ENCODE measurements around the gene GABRR3.

Gene GABRR3

GRCh38 chr3:97991293-97991682 lies 43.8 kb downstream of the GABRR3 start:
- no peak for DNase-seq (ENCODE audit: low spot score)
- no peak for TF ChIP-seq CTCF (IDR thresholded peaks at IDR 0.05; ENCODE audit: extremely low read depth, missing control alignments)

DNA sequence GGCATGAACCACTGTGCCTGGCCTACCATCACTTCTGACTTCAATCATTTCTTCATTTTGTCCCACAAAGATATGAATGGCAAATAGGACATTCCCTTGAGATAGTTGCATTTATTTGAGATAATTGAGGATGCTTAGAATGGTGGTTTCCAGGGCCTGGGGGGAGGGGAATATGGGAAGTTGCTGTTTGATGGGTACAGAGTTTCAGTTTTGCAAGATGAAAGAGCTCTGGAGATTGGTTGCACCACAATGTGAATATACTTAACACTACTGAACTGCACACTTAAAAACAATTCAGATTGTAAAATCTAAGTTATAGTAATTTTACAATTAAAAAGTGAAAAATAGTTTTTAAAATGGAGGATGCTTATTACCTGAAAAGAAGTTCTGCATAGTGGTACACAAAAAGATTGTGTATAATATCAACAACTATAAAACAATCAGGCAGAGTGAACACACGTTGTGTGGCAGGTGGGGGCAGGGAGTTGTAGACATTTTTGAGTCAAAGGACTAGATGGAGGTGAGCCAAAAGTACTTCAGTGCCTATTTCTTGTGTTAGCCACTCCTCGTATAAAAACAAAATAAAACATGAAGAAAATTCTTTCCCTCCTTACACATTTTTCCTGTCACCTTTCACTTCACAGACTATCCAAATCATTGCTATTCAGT lies 44.4 kb downstream of the GABRR3 start:
- no peak for TF ChIP-seq CTCF (IDR thresholded peaks at IDR 0.05; ENCODE audit: extremely low read depth, missing control alignments)
- DNase-seq (ENCODE audit: low spot score): no peak

DNA sequence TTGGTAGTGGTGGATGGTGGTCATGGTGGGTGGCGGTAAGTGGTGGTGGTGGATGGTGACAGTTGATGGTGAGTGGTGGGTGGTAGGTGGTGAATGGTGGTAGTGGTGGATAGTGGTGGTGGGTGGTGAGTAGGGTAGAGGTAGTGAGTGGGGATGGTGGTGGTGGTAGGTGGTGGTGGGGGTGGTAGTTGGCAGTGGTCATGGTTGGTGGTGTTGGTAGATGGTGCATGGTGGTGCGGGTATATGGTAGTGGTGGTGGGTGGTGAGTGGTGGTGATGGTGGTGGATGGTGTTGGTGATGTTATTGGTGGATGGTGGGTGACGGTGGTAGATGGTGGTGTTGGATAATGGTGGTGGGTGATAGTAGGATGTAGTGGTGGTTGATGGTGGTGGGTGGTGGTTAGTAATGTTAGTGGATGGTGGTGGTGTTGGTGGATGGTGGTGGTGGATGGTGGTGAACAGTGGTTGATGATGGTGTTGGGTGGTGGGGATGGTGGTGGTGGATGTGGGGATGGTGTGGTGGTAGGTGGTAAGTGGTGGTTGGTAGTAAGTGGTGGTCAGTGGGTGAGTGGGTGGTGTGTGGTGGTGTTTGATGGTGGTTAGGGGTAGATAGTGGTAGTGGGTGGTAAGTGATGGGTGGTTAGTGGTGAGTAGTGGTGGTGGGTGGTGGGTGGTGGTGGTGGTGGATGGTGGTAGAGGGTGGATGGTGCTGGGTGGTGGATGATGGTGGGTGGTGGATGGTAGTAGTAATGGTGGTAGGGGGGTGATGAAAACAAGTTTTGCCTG lies 46.1 kb downstream of the GABRR3 start:
- DNase-seq (ENCODE audit: low spot score): no peak
- no peak for TF ChIP-seq CTCF (IDR thresholded peaks at IDR 0.05; ENCODE audit: extremely low read depth, missing control alignments)

- no peak for DNase-seq (ENCODE audit: low spot score)
- no peak for TF ChIP-seq CTCF (IDR thresholded peaks at IDR 0.05; ENCODE audit: extremely low read depth, missing control alignments)
Observed at GRCh38 chr3:97987306-97987705, 47.8 kb downstream of the GABRR3 start.

GRCh38 chr3:97983933-97984491 lies 51.1 kb downstream of the GABRR3 start:
- no peak for DNase-seq (ENCODE audit: low spot score)
- TF ChIP-seq CTCF (IDR thresholded peaks at IDR 0.05; ENCODE audit: extremely low read depth, missing control alignments): no peak

DNA sequence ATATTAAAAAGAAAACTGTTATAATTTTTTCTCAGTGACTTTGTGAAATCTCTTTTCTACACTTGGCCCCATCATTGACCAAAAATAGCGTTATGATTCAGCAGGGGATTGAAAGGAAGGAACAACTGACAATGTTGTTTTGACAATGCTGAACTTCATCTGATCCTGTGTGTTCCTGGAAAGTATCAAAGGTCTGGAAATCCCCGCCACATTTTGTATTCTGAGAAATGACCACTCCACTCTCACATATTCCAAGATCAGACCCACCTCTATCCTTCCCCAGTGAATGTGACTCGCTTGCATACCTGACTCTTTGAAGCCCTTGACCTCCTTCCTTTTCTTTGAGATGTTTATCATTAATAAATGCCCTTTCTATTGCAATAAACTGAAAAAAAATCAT lies 53.2 kb downstream of the GABRR3 start:
- no peak for DNase-seq (ENCODE audit: low spot score)
- TF ChIP-seq CTCF (IDR thresholded peaks at IDR 0.05; ENCODE audit: extremely low read depth, missing control alignments): no peak

DNA sequence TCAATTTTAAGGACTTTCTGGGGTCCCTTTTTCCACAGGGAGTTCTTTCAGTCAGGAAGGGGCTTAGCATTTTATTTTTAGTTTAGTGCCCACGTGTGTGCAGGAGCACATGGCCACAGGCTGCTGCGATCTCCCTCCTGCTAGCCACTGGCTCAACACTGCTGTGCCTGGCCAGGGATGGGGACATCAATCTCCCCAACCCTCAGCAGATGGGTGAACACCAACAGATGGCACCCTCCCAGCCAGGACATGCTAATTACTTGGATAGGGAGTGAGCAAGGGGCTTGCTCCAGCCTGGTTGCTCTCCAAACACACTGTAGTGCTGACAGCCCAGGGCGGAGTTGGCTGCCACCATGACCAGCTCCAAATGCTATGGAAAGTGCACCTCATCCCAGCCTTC lies 55.5 kb downstream of the GABRR3 start:
- DNase-seq (ENCODE audit: low spot score): no peak

More for the DNA sequence above, 55.5 kb downstream of the GABRR3 start:
- no peak for TF ChIP-seq CTCF (IDR thresholded peaks at IDR 0.05; ENCODE audit: extremely low read depth, missing control alignments)
